ENCODE results near the gene TMEM9. TPM values are rescaled to one million over a fixed set of nuclear protein-coding genes. Genes with fewer than 3 reads are reported as not detected.

TMEM9 gene
- total RNA-seq, 1 experiment from 2014 or later, result 83.5 TPM

- no peak overlapping the region for H3K4me3 ChIP-seq
- H3K36me3 ChIP-seq, result no peaks in the 10 kb centered on the region
- H3K27ac ChIP-seq, result no peak overlapping the region
- H3K9me3 ChIP-seq (replicated peaks), result no peaks in the 10 kb centered on the region
- peaks cover 10% of the 10 kb centered on the region for H3K4me1 ChIP-seq
- no peak for DNase-seq
- no peaks in the 10 kb centered on the region; the same call in 1 of the 2 replicates for H3K27me3 ChIP-seq
These were observed 38.2 kb downstream of the TMEM9 start for GRCh38 chr1:201116091-201116490.

GRCh38 chr1:201115390-201115937 is 38.8 kb downstream of the TMEM9 start:
- Histone ChIP-seq H3K9me3 (replicated peaks) (no peaks in the 10 kb centered on the region), H3K4me1 (peaks cover 10% of the 10 kb centered on the region), H3K27ac (no peak overlapping the region), H3K36me3 (no peaks in the 10 kb centered on the region), H3K4me3 (no peak overlapping the region), H3K27me3 (no peaks in the 10 kb centered on the region; the same call in 1 of the 2 replicates)
- DNase-seq, result no peak

- Histone ChIP-seq H3K27ac (no peak overlapping the region), H3K27me3 (no peaks in the 10 kb centered on the region)
- DNase-seq, result peak; percentile 89 to 95
These were observed 39.8 kb downstream of the TMEM9 start for GRCh38 chr1:201114245-201115131.

GRCh38 chr1:201113451-201114244 is 40.6 kb downstream of the TMEM9 start:
- Histone ChIP-seq H3K4me3 (peak overlapping the region; percentile 47), H3K27ac (no peak overlapping the region), H3K9me3 (replicated peaks) (0 out of 2 replicates have a peak, but pooled peaks cover 3% of the 10 kb centered on the region), H3K36me3 (no peaks in the 10 kb centered on the region), H3K4me1 (peaks cover 10% of the 10 kb centered on the region), H3K27me3 (no peaks in the 10 kb centered on the region)
- DNase-seq, result no peak

More at GRCh38 chr1:201114245-201115131, 39.8 kb downstream of the TMEM9 start:
- Histone ChIP-seq H3K36me3 (no peaks in the 10 kb centered on the region), H3K4me3 (peak overlapping the region; percentile 47), H3K4me1 (peaks cover 10% of the 10 kb centered on the region), H3K9me3 (replicated peaks) (0 out of 2 replicates have a peak, but pooled peaks cover 2% of the 10 kb centered on the region)

- peaks cover 10% of the 10 kb centered on the region for H3K4me1 ChIP-seq
- H3K9me3 ChIP-seq (replicated peaks), result 0 out of 2 replicates have a peak, but pooled peaks cover 3% of the 10 kb centered on the region
- no peak for DNase-seq
- no peak overlapping the region for H3K27ac ChIP-seq
- H3K4me3 ChIP-seq, result no peak overlapping the region
- H3K27me3 ChIP-seq, result no peaks in the 10 kb centered on the region
- no peaks in the 10 kb centered on the region for H3K36me3 ChIP-seq
These were observed 41.3 kb downstream of the TMEM9 start for GRCh38 chr1:201112926-201113325.

- 0 out of 2 replicates have a peak, but pooled peaks cover 3% of the 10 kb centered on the region for H3K9me3 ChIP-seq (replicated peaks)
- H3K4me3 ChIP-seq, result no peak within 1 kb of the TSS
- peak; percentile 78 to 83 for DNase-seq
- peaks cover 10% of the 10 kb centered on the region for H3K4me1 ChIP-seq
- H3K27me3 ChIP-seq, result no peaks in the 10 kb centered on the region
- no peak within 1 kb of the TSS for H3K27ac ChIP-seq
- no peaks in the 10 kb centered on the region for H3K36me3 ChIP-seq
These were observed 42.0 kb downstream of the TMEM9 start, which contains the start of gene CACNA1S for GRCh38 chr1:201112173-201112731. CACNA1S (minus strand) TSS chr1:201112426; CDS start chr1:201112339, 87 bp downstream.

- no peaks in the 10 kb centered on the region for H3K27me3 ChIP-seq
These were observed 42.6 kb downstream of the TMEM9 start for GRCh38 chr1:201111672-201112071.

GRCh38 chr1:201111156-201111555 is 43.1 kb downstream of the TMEM9 start:
- DNase-seq, result no peak
- Histone ChIP-seq H3K4me1 (peaks cover 10% of the 10 kb centered on the region), H3K4me3 (no peak overlapping the region), H3K27me3 (no peaks in the 10 kb centered on the region), H3K9me3 (replicated peaks) (0 out of 2 replicates have a peak, but pooled peaks cover 3% of the 10 kb centered on the region), H3K27ac (no peak overlapping the region), H3K36me3 (no peaks in the 10 kb centered on the region)

More at GRCh38 chr1:201111672-201112071, 42.6 kb downstream of the TMEM9 start:
- no peak for DNase-seq
- Histone ChIP-seq H3K36me3 (no peaks in the 10 kb centered on the region), H3K4me1 (peaks cover 10% of the 10 kb centered on the region), H3K27ac (no peak overlapping the region), H3K4me3 (no peak overlapping the region), H3K9me3 (replicated peaks) (0 out of 2 replicates have a peak, but pooled peaks cover 3% of the 10 kb centered on the region)

GRCh38 chr1:201110616-201111015 is 43.7 kb downstream of the TMEM9 start:
- no peak for DNase-seq
- H3K27ac ChIP-seq, result no peak overlapping the region
- H3K4me3 ChIP-seq, result no peak overlapping the region
- 0 out of 2 replicates have a peak, but pooled peaks cover 3% of the 10 kb centered on the region for H3K9me3 ChIP-seq (replicated peaks)
- H3K4me1 ChIP-seq, result peaks cover 10% of the 10 kb centered on the region
- no peaks in the 10 kb centered on the region for H3K36me3 ChIP-seq
- H3K27me3 ChIP-seq, result no peaks in the 10 kb centered on the region

GRCh38 chr1:201110138-201110537 is 44.1 kb downstream of the TMEM9 start:
- Histone ChIP-seq H3K27me3 (no peaks in the 10 kb centered on the region), H3K36me3 (no peaks in the 10 kb centered on the region), H3K9me3 (replicated peaks) (0 out of 2 replicates have a peak, but pooled peaks cover 3% of the 10 kb centered on the region), H3K4me1 (peaks cover 10% of the 10 kb centered on the region), H3K4me3 (no peak overlapping the region), H3K27ac (no peak overlapping the region)
- no peak for DNase-seq

GRCh38 chr1:201109651-201110050 is 44.6 kb downstream of the TMEM9 start:
- no peak for DNase-seq
- no peak overlapping the region for H3K27ac ChIP-seq
- no peaks in the 10 kb centered on the region for H3K36me3 ChIP-seq
- H3K9me3 ChIP-seq (replicated peaks), result 0 out of 2 replicates have a peak, but pooled peaks cover 3% of the 10 kb centered on the region
- peaks cover 12% of the 10 kb centered on the region for H3K4me1 ChIP-seq
- H3K27me3 ChIP-seq, result no peaks in the 10 kb centered on the region
- H3K4me3 ChIP-seq, result no peak overlapping the region

GRCh38 chr1:201108614-201109013 is 45.7 kb downstream of the TMEM9 start:
- Histone ChIP-seq H3K4me1 (peaks cover 22% of the 10 kb centered on the region), H3K36me3 (no peaks in the 10 kb centered on the region), H3K27ac (no peak overlapping the region), H3K4me3 (no peak overlapping the region), H3K27me3 (no peaks in the 10 kb centered on the region), H3K9me3 (replicated peaks) (0 out of 2 replicates have a peak, but pooled peaks cover 3% of the 10 kb centered on the region)
- no peak for DNase-seq

GRCh38 chr1:201105688-201106087 is 48.6 kb downstream of the TMEM9 start:
- Histone ChIP-seq H3K36me3 (no peaks in the 10 kb centered on the region), H3K4me3 (no peak overlapping the region), H3K27ac (no peak overlapping the region), H3K27me3 (no peaks in the 10 kb centered on the region), H3K4me1 (peaks cover 16% of the 10 kb centered on the region), H3K9me3 (replicated peaks) (0 out of 2 replicates have a peak, but pooled peaks cover 3% of the 10 kb centered on the region)
- DNase-seq, result no peak

GRCh38 chr1:201104141-201104540 is 50.1 kb downstream of the TMEM9 start:
- Histone ChIP-seq H3K27ac (no peak overlapping the region), H3K4me3 (no peak overlapping the region), H3K36me3 (no peaks in the 10 kb centered on the region), H3K4me1 (peaks cover 25% of the 10 kb centered on the region), H3K27me3 (no peaks in the 10 kb centered on the region), H3K9me3 (replicated peaks) (no peaks in the 10 kb centered on the region)
- DNase-seq, result peak; percentile 58 to 69

Measured in SJCRH30 (cell line).